GM12892 (cell line): Measurements from ENCODE around the gene FAM222A.

ENCODE experiments used
- DNase-seq: peaks from one replicate; pipeline ENCODE4 v3.0.0; 2011; ENCODE audit not compliant: insufficient read length
- FAIRE-seq: peaks from 2 replicates; lab custom pipeline; 2011; peaks lifted over from hg19 to GRCh38; lab: Jason Lieb, UNC
- POLR2A ChIP-seq: IDR thresholded peaks from 2 replicates; pipeline ENCODE4 v1.6.1; 2011; ENCODE audit warnings: low read depth, low read length, control low read depth
- POLR2AphosphoS5 ChIP-seq: IDR thresholded peaks from 2 replicates; pipeline ENCODE4 v1.6.1; 2011; ENCODE audit warnings: low read depth, low read length, control low read depth
- TAF1 ChIP-seq: IDR thresholded peaks from 2 replicates; pipeline ENCODE4 v1.6.1; 2011; ENCODE audit warnings: low read depth, mild to moderate bottlenecking, control low read depth, low read length, borderline replicate concordance

The FAM222A gene

DNA sequence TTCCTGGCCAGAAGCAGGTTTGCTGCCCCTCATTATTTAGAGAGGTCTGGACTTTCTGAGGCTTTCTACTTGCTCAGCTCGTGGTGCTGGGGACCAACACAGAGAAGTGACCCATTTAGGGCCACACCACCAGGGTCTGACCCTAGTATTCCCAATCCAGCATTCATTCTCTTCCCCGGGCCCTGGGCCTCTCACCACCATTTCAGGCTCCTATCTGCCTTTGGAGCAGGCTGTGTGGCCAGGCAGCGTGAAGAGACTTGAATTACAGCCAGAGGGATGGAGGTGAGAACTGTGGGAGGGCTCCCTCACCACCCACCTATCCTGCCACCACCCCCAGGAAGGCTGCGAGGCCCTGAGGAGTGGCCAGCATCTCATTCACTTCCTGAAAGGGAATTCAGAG, 24.6 kb downstream of the FAM222A start:
- DNase-seq (no peak), FAIRE-seq (no peak)
- TF ChIP-seq TAF1 = no peak
- TF ChIP-seq POLR2A = no peak
- no peak for TF ChIP-seq POLR2AphosphoS5

DNA sequence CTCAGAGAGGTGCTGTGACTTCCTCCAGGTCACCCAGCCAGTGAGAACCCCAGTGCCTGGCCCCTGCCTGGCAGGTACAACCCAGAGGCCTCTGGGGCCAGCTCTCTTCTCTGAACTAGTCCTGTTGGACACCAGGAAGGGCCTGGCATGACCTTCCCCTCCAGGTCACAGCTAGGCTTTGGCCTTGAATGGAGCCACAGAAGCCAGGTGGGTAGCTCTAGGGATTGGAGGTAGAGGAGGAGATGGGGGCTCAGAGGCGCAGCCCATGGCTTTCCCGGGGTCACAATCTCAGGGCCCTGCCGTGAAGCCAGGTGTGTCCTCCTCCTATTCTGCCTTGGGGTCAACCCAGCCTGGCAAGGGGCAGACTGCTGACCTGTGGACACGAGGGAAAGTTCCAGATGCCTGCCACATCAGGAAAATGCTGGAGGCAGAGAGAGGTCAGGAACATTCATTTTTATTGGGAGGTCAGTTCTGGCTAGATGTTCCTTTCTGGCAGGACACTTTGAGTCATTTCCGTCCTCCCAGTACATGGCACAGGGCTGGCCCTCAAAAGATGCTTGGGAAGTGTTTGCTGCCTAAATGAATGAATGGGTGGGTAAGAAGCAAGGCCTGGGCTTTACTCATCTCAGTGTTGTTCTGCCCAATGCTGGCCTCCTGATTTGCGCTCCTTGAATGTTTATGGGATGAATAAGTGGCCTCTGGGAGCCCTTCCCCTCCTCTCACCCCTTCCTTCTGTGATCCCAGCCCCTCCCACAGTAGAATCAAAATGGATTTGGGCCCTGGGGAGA, 25.4 kb downstream of the FAM222A start:
- DNase-seq (no peak), FAIRE-seq (no peak)
- TF ChIP-seq TAF1 (no peak), POLR2AphosphoS5 (no peak), POLR2A (no peak)

- FAIRE-seq = no peak
- no peak for DNase-seq
- TF ChIP-seq TAF1 = no peak
- TF ChIP-seq POLR2AphosphoS5 = no peak
- no peak for TF ChIP-seq POLR2A
Observed at GRCh38 chr12:109739747-109740693, 26.4 kb downstream of the FAM222A start.

DNA sequence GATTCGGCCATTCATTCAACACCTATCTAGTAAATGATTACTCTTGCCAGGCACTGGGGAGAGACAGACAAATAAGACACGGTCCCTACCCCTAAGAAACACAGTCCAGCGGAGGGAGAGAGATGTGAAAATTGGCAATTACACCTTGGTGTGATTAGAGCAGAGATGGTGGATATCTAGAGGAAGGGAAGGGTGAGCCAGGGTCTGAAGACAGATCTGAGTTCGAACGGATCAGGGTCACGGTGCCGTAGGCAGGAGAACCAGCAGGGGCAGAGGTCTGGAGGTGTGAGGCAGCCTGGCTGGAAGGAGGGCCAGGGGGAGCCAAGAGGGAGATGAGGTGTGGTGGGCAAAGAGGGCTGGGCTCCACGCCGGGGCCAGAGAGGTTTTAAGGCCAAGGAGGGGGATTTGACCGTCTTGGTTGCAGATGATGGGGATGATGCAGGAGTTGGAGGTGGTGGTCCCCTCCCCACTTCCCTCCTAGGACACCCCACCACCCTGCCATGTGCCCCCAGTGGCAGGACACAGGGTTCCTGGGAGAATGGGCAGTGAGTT, 27.1 kb downstream of the FAM222A start:
- no peak for FAIRE-seq
- TF ChIP-seq TAF1 (no peak), POLR2A (no peak), POLR2AphosphoS5 (no peak)
- no peak for DNase-seq

DNA sequence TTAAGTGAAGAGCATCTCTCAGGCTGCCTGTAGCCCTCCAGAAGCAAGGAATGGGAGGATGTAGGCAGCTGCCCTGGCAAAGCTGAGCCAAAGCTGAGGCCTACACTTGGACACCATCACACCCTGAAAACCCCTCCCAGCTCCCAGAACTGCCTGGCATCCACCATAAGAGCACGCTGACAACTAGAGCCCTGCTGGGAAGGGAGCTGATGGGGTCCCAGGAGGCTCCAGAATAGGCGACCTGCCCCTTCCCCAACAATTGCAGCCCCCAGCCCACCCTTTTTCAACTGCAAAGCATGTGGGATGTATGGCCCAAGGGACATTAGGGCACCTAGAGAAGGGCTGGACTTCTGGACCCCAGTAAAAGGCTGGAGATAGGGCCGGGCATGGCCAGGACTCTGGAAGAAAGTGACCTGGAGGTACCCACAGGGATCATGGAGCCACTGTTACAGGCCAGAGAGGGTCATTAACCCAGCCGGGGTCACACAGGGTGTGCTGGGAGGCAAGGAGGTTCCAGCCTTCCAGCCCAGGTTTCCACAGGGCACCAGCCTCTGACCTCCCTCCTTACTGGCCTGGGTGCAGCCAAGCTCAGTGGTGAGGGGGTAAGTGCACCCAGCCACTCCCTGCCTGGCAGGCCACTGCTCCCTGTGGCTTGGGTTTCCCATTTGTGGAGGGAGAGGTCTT, 27.8 kb downstream of the FAM222A start:
- DNase-seq (no peak), FAIRE-seq (no peak)
- no peak for TF ChIP-seq POLR2A
- TF ChIP-seq POLR2AphosphoS5 = no peak
- TF ChIP-seq TAF1 = no peak

DNA sequence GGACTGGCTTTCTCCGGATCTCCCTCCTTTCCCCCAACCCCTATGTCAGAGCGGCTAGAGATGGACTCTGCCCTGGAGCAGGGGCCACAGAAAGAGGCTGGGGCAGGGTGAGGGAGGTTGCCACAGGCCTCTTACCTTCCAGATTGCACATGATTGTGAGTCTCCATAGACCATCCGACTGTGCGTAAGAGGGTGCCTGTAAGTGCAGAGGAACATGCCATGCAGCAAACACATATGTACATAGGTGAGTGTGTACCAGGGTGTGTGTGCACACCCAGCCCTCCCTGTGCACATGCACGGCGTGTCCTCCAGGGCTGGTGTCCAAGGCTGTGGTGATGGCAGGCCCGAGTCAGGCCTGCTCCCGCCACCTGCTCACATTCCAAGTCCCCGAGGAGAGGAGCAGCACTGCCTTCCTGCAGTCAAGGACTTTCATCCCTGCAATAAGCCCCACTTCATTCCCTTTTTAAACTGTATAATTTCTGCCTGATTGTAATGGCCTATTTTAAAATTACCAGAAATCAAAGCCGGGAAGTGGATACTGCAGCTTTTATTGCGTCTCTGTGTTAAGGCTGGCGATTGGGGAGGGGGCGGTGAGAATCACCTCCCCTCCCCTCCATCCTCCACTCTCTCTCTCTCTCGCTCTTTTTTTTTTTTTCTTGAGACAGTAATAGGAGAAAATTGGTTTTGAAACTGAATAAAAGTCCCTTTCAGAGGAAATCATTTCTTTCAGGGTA, 28.5 kb downstream of the FAM222A start:
- no peak for DNase-seq
- TF ChIP-seq POLR2A (no peak), POLR2AphosphoS5 (no peak), TAF1 (no peak)
- no peak for FAIRE-seq

DNA sequence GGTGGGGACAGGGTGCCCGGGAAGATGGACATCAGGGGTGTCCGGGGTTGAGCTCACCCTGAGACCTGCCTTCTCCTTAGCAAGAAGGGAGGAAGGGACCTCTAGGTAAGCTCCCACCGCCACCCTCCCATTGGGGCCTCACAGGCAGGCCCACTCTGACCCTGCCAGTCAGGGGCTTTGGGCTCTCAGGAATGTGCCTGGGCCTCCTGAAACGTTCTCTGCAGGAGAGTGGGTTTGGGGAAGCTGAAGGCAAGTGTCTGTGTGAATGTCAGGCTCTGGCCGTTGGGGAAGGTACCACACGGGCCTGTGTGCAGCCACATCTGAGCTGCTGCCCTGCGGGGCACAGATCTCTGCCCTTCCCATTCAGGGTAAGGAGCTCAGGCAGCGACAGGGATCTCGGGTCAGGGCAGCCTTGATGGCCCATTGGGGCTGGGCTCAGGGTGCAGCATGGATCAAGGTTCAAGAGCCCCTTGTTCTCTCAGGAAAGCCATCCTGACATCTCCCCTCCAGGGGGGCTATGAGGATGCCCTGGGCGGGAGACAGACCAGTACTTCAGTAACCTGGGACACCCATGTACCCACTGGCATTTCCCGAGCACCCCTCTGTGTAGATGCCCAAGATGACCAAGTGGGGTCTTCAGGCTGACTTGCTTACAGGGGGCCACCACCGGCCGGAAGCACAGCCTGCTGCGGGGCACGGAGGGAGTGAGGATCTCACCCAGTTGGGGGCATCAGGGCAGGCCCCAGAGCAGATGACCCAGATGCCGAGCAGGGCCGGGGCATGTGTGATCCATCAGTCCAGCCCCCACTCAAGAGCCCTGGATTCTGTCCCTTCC, 29.7 kb downstream of the FAM222A start:
- TF ChIP-seq TAF1 (no peak), POLR2AphosphoS5 (no peak), POLR2A (no peak)
- FAIRE-seq (no peak), DNase-seq (no peak)

GRCh38 chr12:109744026-109744425, 30.4 kb downstream of the FAM222A start:
- TF ChIP-seq POLR2AphosphoS5 = no peak
- FAIRE-seq = no peak
- no peak for DNase-seq

DNA sequence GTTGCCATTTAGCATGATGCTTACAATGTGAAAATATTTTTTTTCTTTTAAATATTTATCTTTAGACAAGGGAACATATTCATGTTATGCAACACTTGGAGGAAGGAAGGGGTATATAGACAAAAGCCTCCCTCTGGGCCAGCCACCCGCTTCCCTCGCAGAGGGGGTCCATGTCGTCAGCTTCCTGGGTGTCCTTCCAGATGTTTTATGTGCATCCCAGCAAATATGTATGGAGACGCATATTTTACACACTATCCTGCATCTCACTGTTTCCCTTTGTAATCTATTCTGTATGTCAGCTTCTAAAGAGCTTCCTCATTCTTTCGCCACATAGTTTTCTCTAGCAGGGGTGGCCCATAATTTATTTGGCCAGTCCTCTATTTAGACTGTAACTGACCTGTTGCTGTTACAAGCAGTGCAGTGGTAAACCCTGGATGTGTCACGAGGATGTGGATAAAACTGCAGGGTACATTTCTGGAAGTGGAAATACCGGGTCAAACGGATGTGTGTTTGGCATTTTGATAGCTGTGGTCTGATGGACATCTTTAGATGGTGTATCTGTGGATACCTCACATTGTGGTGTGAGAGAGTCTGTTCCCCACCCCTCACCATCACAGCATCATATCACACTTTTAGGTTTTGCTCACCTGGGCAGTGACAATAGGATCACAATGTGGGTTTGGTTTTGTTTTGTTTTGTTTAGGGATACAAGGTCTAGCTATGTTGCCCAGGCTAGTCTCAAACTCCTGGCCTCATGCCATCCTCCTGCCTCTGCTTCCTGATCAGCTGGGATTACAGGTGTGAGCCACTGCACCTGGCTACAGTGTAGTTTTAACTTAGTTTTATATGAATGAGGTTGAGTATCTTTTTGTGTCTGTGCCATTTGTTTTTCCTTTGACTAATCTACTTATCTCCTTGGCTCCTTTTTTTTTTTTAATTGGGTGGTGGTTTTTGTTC, 31.6 kb downstream of the FAM222A start:
- no peak for FAIRE-seq
- DNase-seq = no peak
- no peak for TF ChIP-seq TAF1
- no peak for TF ChIP-seq POLR2A
- TF ChIP-seq POLR2AphosphoS5 = no peak
